Measurements from ENCODE around the gene SLC38A10. TPM values are rescaled to one million over a fixed set of nuclear protein-coding genes. Genes with fewer than 3 reads are reported as not detected.

Gene SLC38A10
- total RNA-seq, 1 donor from 2014 or later, result 120 TPM

DNA sequence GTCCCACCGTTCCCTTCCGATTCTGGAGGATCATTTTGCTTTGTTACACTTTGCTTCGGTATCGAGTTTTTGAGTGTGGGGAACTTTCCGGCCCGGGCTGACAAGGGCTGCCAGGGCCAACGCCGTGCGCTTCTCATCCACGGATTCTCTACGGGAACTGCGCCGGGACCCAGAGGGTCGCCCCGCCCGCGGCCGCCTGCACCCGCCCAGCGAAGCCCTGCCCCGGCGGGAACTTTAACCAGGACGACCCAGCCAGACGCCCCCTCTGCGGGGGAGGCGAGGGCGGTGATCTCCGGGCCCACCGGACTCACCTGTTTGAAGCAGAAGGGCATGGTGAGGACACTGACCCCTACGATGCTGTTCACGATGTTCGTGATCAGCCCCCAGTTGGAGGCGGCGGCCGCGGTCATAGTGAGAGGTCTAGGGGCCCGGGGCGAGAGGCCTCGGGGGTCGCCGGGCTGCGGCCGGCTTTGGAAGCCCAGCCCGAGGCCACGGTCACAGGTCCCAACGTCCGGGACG, 536 bp downstream of the SLC38A10 start:
- no peak for DNase-seq (ENCODE audit: extremely low spot score, unreplicated experiment)
- H3K27me3 Mint-ChIP-seq (ENCODE audit: unreplicated experiment), result no peaks in the 10 kb centered on the region
- H3K36me3 Mint-ChIP-seq (ENCODE audit: unreplicated experiment), result peaks cover 2% of the 10 kb centered on the region
- TF ChIP-seq CTCF (IDR thresholded peaks at IDR 0.05), result no peak
- no peaks in the 10 kb centered on the region for H3K9me3 Mint-ChIP-seq (ENCODE audit: unreplicated experiment)
- peak overlapping the region; percentile 59 for H3K27ac Mint-ChIP-seq (ENCODE audit: unreplicated experiment)
- H3K4me3 Mint-ChIP-seq (ENCODE audit: unreplicated experiment), result peak overlapping the region; percentile 94
- H3K4me1 Mint-ChIP-seq (ENCODE audit: unreplicated experiment), result peaks cover 28% of the 10 kb centered on the region

DNA sequence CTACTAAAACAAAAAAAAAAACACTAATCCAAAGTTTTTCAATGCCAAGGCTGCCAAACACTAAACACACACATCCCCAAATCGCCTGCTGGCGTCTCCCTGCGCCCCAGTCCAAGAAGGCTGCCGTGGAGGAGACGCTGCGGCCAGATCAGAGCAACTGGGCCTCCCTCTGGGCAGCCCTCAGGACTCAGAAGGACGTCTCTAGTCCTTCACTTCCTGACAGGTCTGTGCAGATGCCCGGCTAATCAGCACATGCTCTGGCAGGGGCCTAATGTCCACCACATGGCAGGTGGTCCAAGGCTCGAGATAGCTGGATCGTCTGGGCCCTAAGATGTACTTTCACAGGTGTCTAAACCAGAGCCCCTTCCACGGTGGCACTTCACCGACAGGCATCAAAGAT, 2.7 kb downstream of the SLC38A10 start:
- no peaks in the 10 kb centered on the region for H3K9me3 Mint-ChIP-seq (ENCODE audit: unreplicated experiment)
- H3K4me1 Mint-ChIP-seq (ENCODE audit: unreplicated experiment), result peaks cover 28% of the 10 kb centered on the region
- H3K27ac Mint-ChIP-seq (ENCODE audit: unreplicated experiment), result no peak overlapping the region
- H3K27me3 Mint-ChIP-seq (ENCODE audit: unreplicated experiment), result no peaks in the 10 kb centered on the region
- peaks cover 2% of the 10 kb centered on the region for H3K36me3 Mint-ChIP-seq (ENCODE audit: unreplicated experiment)
- no peak for TF ChIP-seq CTCF (IDR thresholded peaks at IDR 0.05)
- DNase-seq (ENCODE audit: extremely low spot score, unreplicated experiment), result no peak
- H3K4me3 Mint-ChIP-seq (ENCODE audit: unreplicated experiment), result no peak overlapping the region

- no peak overlapping the region for H3K27ac Mint-ChIP-seq (ENCODE audit: unreplicated experiment)
- H3K4me3 Mint-ChIP-seq (ENCODE audit: unreplicated experiment), result no peak overlapping the region
- peaks cover 2% of the 10 kb centered on the region for H3K36me3 Mint-ChIP-seq (ENCODE audit: unreplicated experiment)
- DNase-seq (ENCODE audit: extremely low spot score, unreplicated experiment), result no peak
- H3K9me3 Mint-ChIP-seq (ENCODE audit: unreplicated experiment), result no peaks in the 10 kb centered on the region
- peak; percentile 66 for TF ChIP-seq CTCF (IDR thresholded peaks at IDR 0.05)
- H3K27me3 Mint-ChIP-seq (ENCODE audit: unreplicated experiment), result no peaks in the 10 kb centered on the region
- H3K4me1 Mint-ChIP-seq (ENCODE audit: unreplicated experiment), result peaks cover 28% of the 10 kb centered on the region
These were observed 3.4 kb downstream of the SLC38A10 start for GRCh38 chr17:81291662-81292061.

DNA sequence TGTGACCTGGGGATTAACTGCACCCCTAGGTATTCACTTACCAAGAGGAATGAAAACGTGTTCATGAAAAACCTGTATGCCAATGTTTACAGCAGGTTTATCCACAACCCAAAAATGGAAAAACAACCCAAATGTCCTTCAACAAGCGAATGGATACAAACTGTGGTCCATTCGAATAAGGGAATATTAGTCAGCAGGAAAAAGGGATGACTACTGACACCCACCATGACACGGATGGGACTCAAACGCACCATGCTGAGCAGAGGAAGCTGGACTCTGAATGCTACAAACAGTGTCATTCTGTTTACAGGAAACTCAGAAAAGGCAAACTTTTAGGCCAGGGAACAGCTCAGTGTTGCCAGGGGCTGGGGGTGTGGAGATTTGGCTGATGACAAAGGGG, 4.9 kb downstream of the SLC38A10 start:
- peaks cover 2% of the 10 kb centered on the region for H3K36me3 Mint-ChIP-seq (ENCODE audit: unreplicated experiment)
- no peaks in the 10 kb centered on the region for H3K27me3 Mint-ChIP-seq (ENCODE audit: unreplicated experiment)
- no peak overlapping the region for H3K4me3 Mint-ChIP-seq (ENCODE audit: unreplicated experiment)
- H3K27ac Mint-ChIP-seq (ENCODE audit: unreplicated experiment), result no peak overlapping the region
- no peaks in the 10 kb centered on the region for H3K9me3 Mint-ChIP-seq (ENCODE audit: unreplicated experiment)
- H3K4me1 Mint-ChIP-seq (ENCODE audit: unreplicated experiment), result peaks cover 30% of the 10 kb centered on the region
- TF ChIP-seq CTCF (IDR thresholded peaks at IDR 0.05), result no peak
- no peak for DNase-seq (ENCODE audit: extremely low spot score, unreplicated experiment)

GRCh38 chr17:81289627-81290026, 5.5 kb downstream of the SLC38A10 start:
- Mint-ChIP-seq H3K27me3 (ENCODE audit: unreplicated experiment) (no peaks in the 10 kb centered on the region), H3K9me3 (ENCODE audit: unreplicated experiment) (no peaks in the 10 kb centered on the region), H3K27ac (ENCODE audit: unreplicated experiment) (no peak overlapping the region), H3K4me1 (ENCODE audit: unreplicated experiment) (peaks cover 35% of the 10 kb centered on the region), H3K36me3 (ENCODE audit: unreplicated experiment) (peaks cover 4% of the 10 kb centered on the region), H3K4me3 (ENCODE audit: unreplicated experiment) (no peak overlapping the region)
- no peak for TF ChIP-seq CTCF (IDR thresholded peaks at IDR 0.05)
- no peak for DNase-seq (ENCODE audit: extremely low spot score, unreplicated experiment)

All from osteocyte (in vitro differentiated cells).